PFSK-1 (cell line): Measurements from ENCODE around the gene GTSF1L.

ENCODE experiments used
- POLR2AphosphoS5 ChIP-seq: IDR thresholded peaks from 2 replicates; pipeline ENCODE4 v1.6.1; 2012; ENCODE audit warnings: low read depth, mild to moderate bottlenecking, control low read depth, low read length, moderate library complexity
- REST ChIP-seq, 2 experiments: IDR thresholded peaks; 2 replicates each; pipeline versions ENCODE4 v1.6.1 to v1.8.0; 2011 to 2012; ENCODE audit warnings: low read depth in 2 of 2, low read length in 2 of 2, control low read depth in 1 of 2, inconsistent platforms in 1 of 2, mild to moderate bottlenecking in 1 of 2, moderate library complexity in 1 of 2; ENCODE audit not compliant: insufficient read depth in 1 of 2
- SIN3A ChIP-seq: IDR thresholded peaks from 2 replicates; pipeline ENCODE4 v1.6.1; 2012; ENCODE audit warnings: mild to moderate bottlenecking, low read length, moderate library complexity, borderline replicate concordance; ENCODE audit not compliant: insufficient read depth

DNA sequence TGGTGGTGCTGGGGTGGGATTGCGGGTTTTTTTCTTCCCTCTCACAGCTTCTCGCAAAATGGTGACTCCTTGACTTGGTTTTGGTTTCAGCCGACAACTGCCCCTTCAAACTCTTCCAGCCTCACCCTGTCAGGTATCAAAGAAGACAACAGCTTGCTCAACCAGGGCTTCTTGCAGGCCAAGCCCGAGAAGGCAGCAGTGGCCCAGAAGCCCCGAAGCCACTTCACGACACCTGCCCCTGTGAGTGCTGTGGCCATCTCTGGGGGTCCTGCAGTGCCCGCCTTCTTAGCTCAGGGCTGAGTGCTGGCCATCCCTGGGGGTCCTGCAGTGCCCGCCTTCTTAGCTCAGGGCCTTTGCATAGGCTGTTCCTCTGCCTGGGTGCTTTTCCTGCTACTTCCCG is 11.8 kb downstream of the GTSF1L start:
- TF ChIP-seq SIN3A (no peak), POLR2AphosphoS5 (no peak), REST (IDR thresholded peaks at IDR 0.05; ENCODE audit: insufficient read depth in 1 of 2, low read depth in 2 of 2, low read length in 2 of 2) (no peak)
